ENCODE measurements around the gene VPS18.

DNA sequence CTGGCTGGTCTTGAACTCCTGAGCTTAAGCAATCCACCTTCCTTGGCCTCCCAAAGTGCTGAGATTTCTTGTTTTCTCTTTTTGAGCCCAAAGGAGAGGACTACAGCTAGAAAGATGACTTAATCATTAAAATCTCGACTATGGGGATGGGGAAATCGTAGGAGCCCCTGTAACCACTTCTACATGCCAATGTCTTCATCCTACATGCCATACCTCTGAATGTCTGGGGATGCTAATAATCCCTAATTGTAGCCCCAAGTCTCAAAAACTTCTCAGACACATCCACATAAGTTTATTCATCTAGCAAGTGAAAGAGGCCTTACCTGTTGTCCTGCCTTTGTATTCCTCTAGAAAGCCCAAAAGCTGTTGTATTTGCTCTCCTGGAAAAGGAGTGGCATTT, 16.6 kb upstream of the VPS18 start:
- TF ChIP-seq GATA2 (IDR thresholded peaks at IDR 0.05; ENCODE audit: low read depth, low read length) (no peak), GATA3 (IDR thresholded peaks at IDR 0.05; ENCODE audit: low read depth, low read length) (no peak)

Measured in SH-SY5Y (cell line).